Transverse colon (tissue), 4 donors: ENCODE measurements around the gene MDP1.

ENCODE experiments used
- CTCF ChIP-seq, 5 experiments: fragments of 200-600 bp in 3 of 5; fragments of 450-650 bp in 2 of 5; sonication (generic) in 3 of 5; IDR thresholded peaks; 1 replicate in 2 of 5; 2 replicates in 3 of 5; pipeline ENCODE4 v1.5.1; 2016 to 2017; ENCODE audit warnings: antibody characterized with exemption in 5 of 5, inconsistent platforms in 3 of 5, mild to moderate bottlenecking in 2 of 5, moderate library complexity in 1 of 5
- EP300 ChIP-seq: sonication (generic); formaldehyde crosslinking; IDR thresholded peaks from one replicate; pipeline ENCODE4 v1.6.1; 2017; ENCODE audit warnings: antibody characterized with exemption, low read depth
- POLR2A ChIP-seq: fragments of 450-650 bp; IDR thresholded peaks from one replicate; pipeline ENCODE4 v1.6.1; 2016; ENCODE audit warnings: antibody characterized with exemption, mild to moderate bottlenecking, moderate library complexity
- POLR2AphosphoS5 ChIP-seq, 3 donors: sonication (generic); formaldehyde crosslinking; IDR thresholded peaks; one replicate each; pipeline ENCODE4 v1.6.1; 2016; ENCODE audit warnings: antibody characterized with exemption in 3 of 3

- TF ChIP-seq POLR2A, result no peak
- TF ChIP-seq CTCF (IDR thresholded peaks at IDR 0.05), result no peak
- TF ChIP-seq POLR2AphosphoS5 (IDR thresholded peaks at IDR 0.05), result no peak
- no peak for TF ChIP-seq EP300
Observed at GRCh38 chr14:24253936-24254335, 38.1 kb upstream of the MDP1 start.
